ENCODE results near the gene APOA4. TPM values are rescaled to one million over a fixed set of nuclear protein-coding genes. Genes with fewer than 3 reads are reported as not detected.

Gene APOA4
- total and polyA plus RNA-seq, 2 experiments from 2014 or later: not detected

DNA sequence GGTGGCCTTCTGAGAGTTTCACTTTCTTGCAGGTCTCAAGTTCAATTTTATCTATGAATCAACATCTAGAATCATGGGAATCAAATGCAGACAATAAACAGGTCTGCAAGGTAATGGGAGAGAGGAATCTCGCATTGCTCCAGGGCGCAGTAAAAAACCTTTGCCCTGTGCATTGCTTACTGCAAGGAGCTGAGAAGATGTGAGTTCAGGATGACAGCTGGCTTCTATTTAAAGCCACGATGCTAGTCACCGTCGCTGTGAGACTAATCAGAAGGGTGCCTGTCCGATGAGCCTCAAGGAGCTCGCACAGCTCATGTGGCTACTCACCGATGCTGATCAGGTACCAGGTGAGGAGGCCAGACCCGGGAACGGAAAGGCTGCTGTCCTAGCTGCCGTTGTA is 44.5 kb upstream of the APOA4 start (continued):
- TF ChIP-seq, protein P1, sequence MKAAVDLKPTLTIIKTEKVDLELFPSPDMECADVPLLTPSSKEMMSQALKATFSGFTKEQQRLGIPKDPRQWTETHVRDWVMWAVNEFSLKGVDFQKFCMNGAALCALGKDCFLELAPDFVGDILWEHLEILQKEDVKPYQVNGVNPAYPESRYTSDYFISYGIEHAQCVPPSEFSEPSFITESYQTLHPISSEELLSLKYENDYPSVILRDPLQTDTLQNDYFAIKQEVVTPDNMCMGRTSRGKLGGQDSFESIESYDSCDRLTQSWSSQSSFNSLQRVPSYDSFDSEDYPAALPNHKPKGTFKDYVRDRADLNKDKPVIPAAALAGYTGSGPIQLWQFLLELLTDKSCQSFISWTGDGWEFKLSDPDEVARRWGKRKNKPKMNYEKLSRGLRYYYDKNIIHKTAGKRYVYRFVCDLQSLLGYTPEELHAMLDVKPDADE (IDR thresholded peaks at IDR 0.05): no peak
- TF ChIP-seq EZH2phosphoT487 (IDR thresholded peaks at IDR 0.05; ENCODE audit: unreplicated experiment) (no peak), EZH2 (IDR thresholded peaks at IDR 0.05; ENCODE audit: low read depth, unreplicated experiment) (no peak), ZNF114 (CRISPR knock-in tag; IDR thresholded peaks at IDR 0.05) (no peak), STAT1 (IDR thresholded peaks at IDR 0.05; ENCODE audit: unreplicated experiment) (no peak), CREB1 (CRISPR knock-in tag; IDR thresholded peaks at IDR 0.05; ENCODE audit: low read depth) (no peak)

DNA sequence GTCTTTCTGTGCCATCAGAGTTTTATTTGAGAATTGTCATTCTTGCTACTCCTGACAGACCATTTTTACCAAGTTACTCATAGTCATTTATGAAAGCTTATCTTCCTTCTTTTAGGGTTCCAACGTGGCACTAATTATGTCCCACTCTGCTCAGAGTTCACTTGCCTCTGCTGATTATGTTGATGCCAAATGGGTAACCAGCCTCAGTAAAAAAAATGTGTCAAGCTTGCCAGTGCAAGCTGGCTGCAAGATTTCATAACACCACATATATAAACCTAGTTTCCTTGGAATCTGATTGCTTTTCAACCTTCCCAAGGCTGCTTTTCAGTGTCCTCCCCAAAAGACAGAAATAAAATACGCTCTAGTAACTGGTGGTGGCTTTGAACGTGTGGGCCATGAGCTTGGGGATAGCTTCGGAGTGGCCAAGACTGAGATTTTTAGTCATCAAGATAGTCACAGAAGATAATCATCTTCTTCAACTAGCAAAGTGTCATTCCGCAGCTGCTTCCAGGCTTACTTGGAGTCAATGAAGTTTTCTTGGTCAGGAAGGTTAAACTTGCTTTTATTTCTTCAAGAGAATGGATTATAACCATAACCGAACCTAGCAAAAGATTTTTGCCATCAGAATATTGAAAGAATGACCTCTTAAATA is 43.8 kb upstream of the APOA4 start:
- no peaks in the 10 kb centered on the region for H4K20me1 ChIP-seq (replicated peaks; ENCODE audit: insufficient read depth)
- Mint-ChIP-seq H3K9me3 (no peaks in the 10 kb centered on the region), H3K27me3 (ENCODE audit: insufficient read depth, low read depth, poor library complexity) (no peaks in the 10 kb centered on the region), H3K27ac (no peak overlapping the region), H3K4me3 (no peak overlapping the region), H3K4me1 (no peaks in the 10 kb centered on the region), H3K36me3 (ENCODE audit: low read depth) (peaks cover 30% of the 10 kb centered on the region)
- H3K4me2 ChIP-seq: no peak overlapping the region
- no peaks in the 10 kb centered on the region for H3K27me3 ChIP-seq (ENCODE audit: insufficient read depth)
- no peak overlapping the region for H2AFZ ChIP-seq
- peaks cover 24% of the 10 kb centered on the region; the same call in 1 of the 2 replicates for H3K36me3 ChIP-seq (ENCODE audit: insufficient read depth)
- no peaks in the 10 kb centered on the region for H3K9me2 ChIP-seq (ENCODE audit: insufficient read depth)
- DNase-seq (ENCODE audit: low spot score) (no peak), ATAC-seq (no peak)
- H3K4me3 ChIP-seq: no peak overlapping the region
- no peaks in the 10 kb centered on the region for H3K79me2 ChIP-seq (replicated peaks; ENCODE audit: insufficient read depth)
- no peaks in the 10 kb centered on the region for H3F3A ChIP-seq (replicated peaks; ENCODE audit: low read depth)
- H3K4me1 ChIP-seq (ENCODE audit: insufficient read depth): no peaks in the 10 kb centered on the region
- no peak overlapping the region for H3K27ac ChIP-seq (ENCODE audit: low read depth)
- TF ChIP-seq, protein P2, sequence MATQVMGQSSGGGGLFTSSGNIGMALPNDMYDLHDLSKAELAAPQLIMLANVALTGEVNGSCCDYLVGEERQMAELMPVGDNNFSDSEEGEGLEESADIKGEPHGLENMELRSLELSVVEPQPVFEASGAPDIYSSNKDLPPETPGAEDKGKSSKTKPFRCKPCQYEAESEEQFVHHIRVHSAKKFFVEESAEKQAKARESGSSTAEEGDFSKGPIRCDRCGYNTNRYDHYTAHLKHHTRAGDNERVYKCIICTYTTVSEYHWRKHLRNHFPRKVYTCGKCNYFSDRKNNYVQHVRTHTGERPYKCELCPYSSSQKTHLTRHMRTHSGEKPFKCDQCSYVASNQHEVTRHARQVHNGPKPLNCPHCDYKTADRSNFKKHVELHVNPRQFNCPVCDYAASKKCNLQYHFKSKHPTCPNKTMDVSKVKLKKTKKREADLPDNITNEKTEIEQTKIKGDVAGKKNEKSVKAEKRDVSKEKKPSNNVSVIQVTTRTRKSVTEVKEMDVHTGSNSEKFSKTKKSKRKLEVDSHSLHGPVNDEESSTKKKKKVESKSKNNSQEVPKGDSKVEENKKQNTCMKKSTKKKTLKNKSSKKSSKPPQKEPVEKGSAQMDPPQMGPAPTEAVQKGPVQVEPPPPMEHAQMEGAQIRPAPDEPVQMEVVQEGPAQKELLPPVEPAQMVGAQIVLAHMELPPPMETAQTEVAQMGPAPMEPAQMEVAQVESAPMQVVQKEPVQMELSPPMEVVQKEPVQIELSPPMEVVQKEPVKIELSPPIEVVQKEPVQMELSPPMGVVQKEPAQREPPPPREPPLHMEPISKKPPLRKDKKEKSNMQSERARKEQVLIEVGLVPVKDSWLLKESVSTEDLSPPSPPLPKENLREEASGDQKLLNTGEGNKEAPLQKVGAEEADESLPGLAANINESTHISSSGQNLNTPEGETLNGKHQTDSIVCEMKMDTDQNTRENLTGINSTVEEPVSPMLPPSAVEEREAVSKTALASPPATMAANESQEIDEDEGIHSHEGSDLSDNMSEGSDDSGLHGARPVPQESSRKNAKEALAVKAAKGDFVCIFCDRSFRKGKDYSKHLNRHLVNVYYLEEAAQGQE (IDR thresholded peaks at IDR 0.05; ENCODE audit: unreplicated experiment): no peak
- no peak for TF ChIP-seq CREB1 (CRISPR knock-in tag; IDR thresholded peaks at IDR 0.05; ENCODE audit: low read depth)
- TF ChIP-seq, protein P3, sequence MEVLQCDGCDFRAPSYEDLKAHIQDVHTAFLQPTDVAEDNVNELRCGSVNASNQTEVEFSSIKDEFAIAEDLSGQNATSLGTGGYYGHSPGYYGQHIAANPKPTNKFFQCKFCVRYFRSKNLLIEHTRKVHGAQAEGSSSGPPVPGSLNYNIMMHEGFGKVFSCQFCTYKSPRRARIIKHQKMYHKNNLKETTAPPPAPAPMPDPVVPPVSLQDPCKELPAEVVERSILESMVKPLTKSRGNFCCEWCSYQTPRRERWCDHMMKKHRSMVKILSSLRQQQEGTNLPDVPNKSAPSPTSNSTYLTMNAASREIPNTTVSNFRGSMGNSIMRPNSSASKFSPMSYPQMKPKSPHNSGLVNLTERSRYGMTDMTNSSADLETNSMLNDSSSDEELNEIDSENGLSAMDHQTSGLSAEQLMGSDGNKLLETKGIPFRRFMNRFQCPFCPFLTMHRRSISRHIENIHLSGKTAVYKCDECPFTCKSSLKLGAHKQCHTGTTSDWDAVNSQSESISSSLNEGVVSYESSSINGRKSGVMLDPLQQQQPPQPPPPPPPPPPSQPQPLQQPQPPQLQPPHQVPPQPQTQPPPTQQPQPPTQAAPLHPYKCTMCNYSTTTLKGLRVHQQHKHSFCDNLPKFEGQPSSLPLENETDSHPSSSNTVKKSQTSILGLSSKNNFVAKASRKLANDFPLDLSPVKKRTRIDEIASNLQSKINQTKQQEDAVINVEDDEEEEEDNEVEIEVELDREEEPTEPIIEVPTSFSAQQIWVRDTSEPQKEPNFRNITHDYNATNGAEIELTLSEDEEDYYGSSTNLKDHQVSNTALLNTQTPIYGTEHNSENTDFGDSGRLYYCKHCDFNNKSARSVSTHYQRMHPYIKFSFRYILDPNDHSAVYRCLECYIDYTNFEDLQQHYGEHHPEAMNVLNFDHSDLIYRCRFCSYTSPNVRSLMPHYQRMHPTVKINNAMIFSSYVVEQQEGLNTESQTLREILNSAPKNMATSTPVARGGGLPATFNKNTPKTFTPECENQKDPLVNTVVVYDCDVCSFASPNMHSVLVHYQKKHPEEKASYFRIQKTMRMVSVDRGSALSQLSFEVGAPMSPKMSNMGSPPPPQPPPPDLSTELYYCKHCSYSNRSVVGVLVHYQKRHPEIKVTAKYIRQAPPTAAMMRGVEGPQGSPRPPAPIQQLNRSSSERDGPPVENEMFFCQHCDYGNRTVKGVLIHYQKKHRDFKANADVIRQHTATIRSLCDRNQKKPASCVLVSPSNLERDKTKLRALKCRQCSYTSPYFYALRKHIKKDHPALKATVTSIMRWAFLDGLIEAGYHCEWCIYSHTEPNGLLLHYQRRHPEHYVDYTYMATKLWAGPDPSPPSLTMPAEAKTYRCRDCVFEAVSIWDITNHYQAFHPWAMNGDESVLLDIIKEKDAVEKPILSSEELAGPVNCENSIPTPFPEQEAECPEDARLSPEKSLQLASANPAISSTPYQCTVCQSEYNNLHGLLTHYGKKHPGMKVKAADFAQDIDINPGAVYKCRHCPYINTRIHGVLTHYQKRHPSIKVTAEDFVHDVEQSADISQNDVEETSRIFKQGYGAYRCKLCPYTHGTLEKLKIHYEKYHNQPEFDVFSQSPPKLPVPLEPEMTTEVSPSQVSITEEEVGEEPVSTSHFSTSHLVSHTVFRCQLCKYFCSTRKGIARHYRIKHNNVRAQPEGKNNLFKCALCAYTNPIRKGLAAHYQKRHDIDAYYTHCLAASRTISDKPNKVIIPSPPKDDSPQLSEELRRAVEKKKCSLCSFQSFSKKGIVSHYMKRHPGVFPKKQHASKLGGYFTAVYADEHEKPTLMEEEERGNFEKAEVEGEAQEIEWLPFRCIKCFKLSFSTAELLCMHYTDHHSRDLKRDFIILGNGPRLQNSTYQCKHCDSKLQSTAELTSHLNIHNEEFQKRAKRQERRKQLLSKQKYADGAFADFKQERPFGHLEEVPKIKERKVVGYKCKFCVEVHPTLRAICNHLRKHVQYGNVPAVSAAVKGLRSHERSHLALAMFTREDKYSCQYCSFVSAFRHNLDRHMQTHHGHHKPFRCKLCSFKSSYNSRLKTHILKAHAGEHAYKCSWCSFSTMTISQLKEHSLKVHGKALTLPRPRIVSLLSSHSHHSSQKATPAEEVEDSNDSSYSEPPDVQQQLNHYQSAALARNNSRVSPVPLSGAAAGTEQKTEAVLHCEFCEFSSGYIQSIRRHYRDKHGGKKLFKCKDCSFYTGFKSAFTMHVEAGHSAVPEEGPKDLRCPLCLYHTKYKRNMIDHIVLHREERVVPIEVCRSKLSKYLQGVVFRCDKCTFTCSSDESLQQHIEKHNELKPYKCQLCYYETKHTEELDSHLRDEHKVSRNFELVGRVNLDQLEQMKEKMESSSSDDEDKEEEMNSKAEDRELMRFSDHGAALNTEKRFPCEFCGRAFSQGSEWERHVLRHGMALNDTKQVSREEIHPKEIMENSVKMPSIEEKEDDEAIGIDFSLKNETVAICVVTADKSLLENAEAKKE (CRISPR knock-in tag; IDR thresholded peaks at IDR 0.05): no peak
- TF ChIP-seq STAT1 (IDR thresholded peaks at IDR 0.05; ENCODE audit: unreplicated experiment): no peak
- no peak for TF ChIP-seq NANOG (IDR thresholded peaks at IDR 0.05; ENCODE audit: borderline replicate concordance)
- TF ChIP-seq JUNB (IDR thresholded peaks at IDR 0.05; ENCODE audit: unreplicated experiment): no peak
- TF ChIP-seq POLR2AphosphoS5 (IDR thresholded peaks at IDR 0.05; ENCODE audit: low read depth): no peak
- TF ChIP-seq EZH2 (IDR thresholded peaks at IDR 0.05; ENCODE audit: low read depth, unreplicated experiment): no peak
- TF ChIP-seq, protein P4, sequence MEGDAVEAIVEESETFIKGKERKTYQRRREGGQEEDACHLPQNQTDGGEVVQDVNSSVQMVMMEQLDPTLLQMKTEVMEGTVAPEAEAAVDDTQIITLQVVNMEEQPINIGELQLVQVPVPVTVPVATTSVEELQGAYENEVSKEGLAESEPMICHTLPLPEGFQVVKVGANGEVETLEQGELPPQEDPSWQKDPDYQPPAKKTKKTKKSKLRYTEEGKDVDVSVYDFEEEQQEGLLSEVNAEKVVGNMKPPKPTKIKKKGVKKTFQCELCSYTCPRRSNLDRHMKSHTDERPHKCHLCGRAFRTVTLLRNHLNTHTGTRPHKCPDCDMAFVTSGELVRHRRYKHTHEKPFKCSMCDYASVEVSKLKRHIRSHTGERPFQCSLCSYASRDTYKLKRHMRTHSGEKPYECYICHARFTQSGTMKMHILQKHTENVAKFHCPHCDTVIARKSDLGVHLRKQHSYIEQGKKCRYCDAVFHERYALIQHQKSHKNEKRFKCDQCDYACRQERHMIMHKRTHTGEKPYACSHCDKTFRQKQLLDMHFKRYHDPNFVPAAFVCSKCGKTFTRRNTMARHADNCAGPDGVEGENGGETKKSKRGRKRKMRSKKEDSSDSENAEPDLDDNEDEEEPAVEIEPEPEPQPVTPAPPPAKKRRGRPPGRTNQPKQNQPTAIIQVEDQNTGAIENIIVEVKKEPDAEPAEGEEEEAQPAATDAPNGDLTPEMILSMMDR (conservative IDR thresholded peaks at IDR 0.05; ENCODE audit: low read depth in 2 of 2): no peak
- no peak for TF ChIP-seq ZNF114 (CRISPR knock-in tag; IDR thresholded peaks at IDR 0.05)
- no peak for TF ChIP-seq EZH2phosphoT487 (IDR thresholded peaks at IDR 0.05; ENCODE audit: unreplicated experiment)
